ENCODE results near the gene ZNF860. TPM values are rescaled to one million over a fixed set of nuclear protein-coding genes. Genes with fewer than 3 reads are reported as not detected.

The ZNF860 gene
- total RNA-seq: 0.61 and 0.65 TPM in 2 replicates

DNA sequence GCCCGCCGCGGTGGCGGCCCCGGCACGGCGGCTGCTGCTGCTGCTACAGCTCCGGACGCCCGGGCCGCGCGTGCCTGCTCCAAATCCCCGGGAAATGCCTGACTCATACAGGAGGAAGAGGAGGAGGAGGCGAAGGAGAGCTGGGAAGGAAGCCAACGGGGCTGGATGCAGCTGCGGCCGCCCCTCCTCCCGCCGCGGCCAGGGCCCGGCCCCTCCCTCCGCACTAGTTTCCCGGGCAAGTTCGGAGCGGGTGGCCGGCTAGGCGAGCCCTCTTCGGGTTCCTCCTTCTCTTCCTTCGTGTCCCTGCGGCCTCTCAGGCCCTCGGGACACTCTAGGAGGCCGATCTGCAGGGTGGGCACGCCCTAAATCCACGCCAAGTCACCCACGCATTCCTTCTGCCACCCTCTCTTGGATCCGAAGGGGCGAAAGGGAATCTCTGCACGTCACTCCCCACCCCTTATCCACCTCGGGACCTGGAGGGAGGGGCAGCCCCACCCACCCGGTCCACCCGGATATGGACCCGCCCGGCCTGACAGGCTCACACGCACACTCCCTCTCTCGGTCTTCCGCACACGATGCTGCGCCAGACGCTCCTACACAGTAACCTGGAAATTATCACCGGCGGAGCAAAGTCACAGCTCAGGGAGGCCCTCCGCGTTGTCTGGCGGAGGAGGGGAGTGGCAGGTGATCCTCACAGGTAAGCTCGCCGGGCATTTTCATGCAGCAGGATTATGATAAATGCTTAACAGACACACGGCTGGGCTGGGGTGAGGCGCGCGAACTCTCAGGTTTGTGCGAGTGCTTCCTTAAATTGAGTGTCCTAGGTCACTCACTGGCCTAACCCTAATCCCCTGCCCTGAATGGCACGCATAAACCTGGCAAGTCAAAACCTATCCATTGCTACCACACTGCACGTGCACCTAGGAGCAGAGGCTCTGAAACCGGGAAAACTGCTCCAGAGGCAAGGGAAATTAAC is at the start of gene ZNF860, which contains the start of gene OSBPL10:
Gene ZNF860 (plus strand): TSS at position 545 of the 976 bp plus-strand sequence. CDS start 7,330 bp downstream, outside the sequence.
Gene OSBPL10 (minus strand): TSS at position 57 of the 976 bp plus-strand sequence. CDS start 83 bp downstream, outside the sequence.

Other genes starting within 250 kb of the ZNF860 start
- 15.8 and 19.5 TPM in 2 replicates for gene OSBPL10, start 488 bp upstream of the ZNF860 start, total RNA-seq
- 15.3 and 31.8 TPM in 2 replicates for gene GPD1L, start 124.9 kb downstream of the ZNF860 start, total RNA-seq